Activated T-cell treated with anti-CD3 and anti-CD28 coated beads, Interleukin-2, amount 50 U/mL, for 24 hours (primary cell): ENCODE data around the gene MRPL55.
"Not testable (repeated sequence)": the region's sequence is repeated elsewhere in the genome, so short reads cannot be mapped to it uniquely, and the experiment has no call there.

Experiments used
- DNase-seq: peaks from one replicate; pipeline ENCODE4 v3.0.0-alpha.2; 2020
- H3K27ac Mint-ChIP-seq: 2 replicates; pipeline ENCODE4 v1.8.0; 2020; ENCODE audit warnings: mild to moderate bottlenecking, mixed read lengths
- H3K27me3 Mint-ChIP-seq: 2 replicates; pipeline ENCODE4 v1.8.0; 2020; ENCODE audit warnings: mixed read lengths
- H3K36me3 Mint-ChIP-seq: 2 replicates; pipeline ENCODE4 v1.8.0; 2020; ENCODE audit warnings: low read depth, mixed read lengths
- H3K4me1 Mint-ChIP-seq: 2 replicates; pipeline ENCODE4 v1.8.0; 2020; ENCODE audit warnings: low read depth, mixed read lengths
- H3K4me3 Mint-ChIP-seq: 2 replicates; pipeline ENCODE4 v1.8.0; 2020; ENCODE audit warnings: mild to moderate bottlenecking, moderate library complexity, mixed read lengths
- H3K9me3 Mint-ChIP-seq: 2 replicates; pipeline ENCODE4 v1.8.0; 2020; ENCODE audit warnings: mixed read lengths

MRPL55 gene

DNA sequence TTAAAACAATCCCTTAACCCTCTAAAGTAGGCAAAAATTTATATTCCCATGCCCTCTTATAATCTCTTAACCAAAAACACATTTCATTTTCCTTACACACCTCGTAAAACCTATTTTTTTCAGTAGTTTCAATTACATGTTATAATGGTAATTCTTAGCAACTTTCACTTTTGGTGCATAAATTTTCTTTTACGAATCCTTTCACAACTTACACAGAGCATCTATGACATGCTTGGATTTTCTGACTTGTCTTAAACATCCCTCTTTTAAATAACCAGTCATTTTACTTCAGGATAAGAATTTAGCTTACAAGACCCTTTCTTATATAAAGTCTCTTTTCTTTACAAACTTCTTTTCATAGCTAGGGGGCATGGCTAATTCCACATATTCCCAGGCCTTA is 8.9 kb upstream of the MRPL55 start:
- peaks cover 3% of the 10 kb centered on the region for H3K9me3 Mint-ChIP-seq
- no peak overlapping the region for H3K4me3 Mint-ChIP-seq
- H3K27ac Mint-ChIP-seq = no peak overlapping the region
- H3K27me3 Mint-ChIP-seq = no peaks in the 10 kb centered on the region
- peaks cover 7% of the 10 kb centered on the region for H3K4me1 Mint-ChIP-seq
- no peak for DNase-seq
- H3K36me3 Mint-ChIP-seq = peaks cover 3% of the 10 kb centered on the region

DNA sequence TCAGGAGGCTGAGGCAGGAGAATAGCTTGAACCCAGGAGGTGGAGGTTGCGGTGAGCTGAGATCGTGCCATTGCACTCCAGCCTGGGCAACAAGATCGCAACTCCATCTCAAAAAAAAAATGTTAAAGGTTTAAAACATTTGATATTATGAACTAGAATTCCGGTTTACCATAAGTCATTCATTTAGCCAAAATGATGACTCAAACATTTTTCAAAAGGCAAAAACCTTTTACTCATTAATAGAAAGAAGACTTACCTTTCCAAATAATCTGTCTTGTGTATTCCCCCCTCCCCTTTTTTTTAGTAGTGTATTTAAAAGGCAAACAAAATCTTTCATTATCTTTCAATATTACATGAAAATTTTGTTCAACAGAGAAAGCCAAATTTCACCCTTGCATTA is 8.2 kb upstream of the MRPL55 start:
- no peak for DNase-seq
- Mint-ChIP-seq H3K27me3 (no peaks in the 10 kb centered on the region), H3K9me3 (peaks cover 3% of the 10 kb centered on the region), H3K4me3 (no peak overlapping the region), H3K36me3 (peaks cover 3% of the 10 kb centered on the region), H3K4me1 (peaks cover 7% of the 10 kb centered on the region), H3K27ac (no peak overlapping the region)

DNA sequence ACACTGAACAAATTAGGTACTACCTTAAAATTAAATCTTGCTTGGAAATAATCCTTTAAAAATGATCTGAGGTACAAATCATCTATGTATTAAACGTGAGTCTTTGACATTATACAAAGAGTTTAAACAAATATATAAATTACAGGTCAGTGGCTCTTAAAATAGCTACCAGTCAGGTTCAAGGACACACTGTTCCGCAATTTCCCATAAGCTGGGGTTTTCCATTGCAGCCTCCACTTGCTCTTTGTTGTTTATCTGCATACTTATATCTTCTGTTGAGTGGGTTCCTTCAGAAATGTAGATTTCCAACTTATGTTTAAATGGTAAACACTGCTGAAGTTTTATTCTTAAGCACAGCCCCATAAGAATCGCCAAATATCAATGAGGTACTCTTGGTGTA is 5.7 kb upstream of the MRPL55 start:
- Mint-ChIP-seq H3K36me3 (peaks cover 3% of the 10 kb centered on the region), H3K4me1 (peaks cover 5% of the 10 kb centered on the region), H3K27ac (no peak overlapping the region), H3K9me3 (peaks cover 3% of the 10 kb centered on the region), H3K27me3 (no peaks in the 10 kb centered on the region), H3K4me3 (no peak overlapping the region)
- no peak for DNase-seq

DNA sequence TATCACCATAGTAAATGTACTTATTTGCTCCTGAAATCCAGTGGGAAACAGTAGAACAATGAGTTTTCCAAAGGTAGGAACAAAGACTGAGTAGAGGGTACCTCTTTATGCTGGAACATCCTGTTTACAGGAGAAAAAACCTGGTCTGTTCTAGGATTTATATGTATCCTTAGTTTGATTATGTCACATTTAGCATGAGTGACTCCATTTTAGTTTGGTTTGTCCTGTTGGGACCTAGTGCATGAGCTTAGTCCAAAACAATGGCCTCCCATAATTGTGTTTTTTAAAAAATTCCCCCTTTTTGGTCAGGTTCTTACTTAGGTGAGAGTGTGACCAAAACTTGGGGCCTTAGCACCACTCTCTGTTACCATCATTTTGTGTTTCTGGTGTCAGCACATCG is 3.5 kb upstream of the MRPL55 start:
- H3K4me3 Mint-ChIP-seq = no peak overlapping the region
- H3K4me1 Mint-ChIP-seq = peaks cover 18% of the 10 kb centered on the region
- H3K36me3 Mint-ChIP-seq = peaks cover 14% of the 10 kb centered on the region
- H3K27me3 Mint-ChIP-seq = no peaks in the 10 kb centered on the region
- H3K27ac Mint-ChIP-seq = no peak overlapping the region
- no peaks in the 10 kb centered on the region for H3K9me3 Mint-ChIP-seq
- no peak for DNase-seq

DNA sequence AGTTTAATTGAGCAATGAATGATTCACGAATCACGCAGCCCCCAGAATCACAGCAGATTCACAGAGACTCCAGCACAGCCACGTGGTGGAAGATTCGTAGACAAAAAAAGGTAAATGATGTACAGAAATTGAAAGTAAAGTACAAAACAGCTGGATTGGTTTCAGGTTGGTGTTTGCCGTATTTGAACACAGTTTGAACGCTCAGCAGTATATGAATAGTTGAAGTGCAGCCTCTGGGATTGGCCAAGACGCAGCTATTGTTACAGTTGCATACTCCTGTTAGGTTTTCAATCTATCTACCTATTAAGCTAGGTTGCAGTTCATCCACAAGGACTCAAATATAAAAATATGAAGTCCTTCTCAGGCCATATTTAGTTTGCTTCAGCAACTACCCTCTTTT is 3.1 kb upstream of the MRPL55 start:
- peaks cover 18% of the 10 kb centered on the region for H3K36me3 Mint-ChIP-seq
- no peaks in the 10 kb centered on the region for H3K9me3 Mint-ChIP-seq
- H3K27ac Mint-ChIP-seq = no peak overlapping the region
- peaks cover 20% of the 10 kb centered on the region for H3K4me1 Mint-ChIP-seq
- no peak for DNase-seq
- H3K4me3 Mint-ChIP-seq = no peak overlapping the region
- H3K27me3 Mint-ChIP-seq = no peaks in the 10 kb centered on the region

DNA sequence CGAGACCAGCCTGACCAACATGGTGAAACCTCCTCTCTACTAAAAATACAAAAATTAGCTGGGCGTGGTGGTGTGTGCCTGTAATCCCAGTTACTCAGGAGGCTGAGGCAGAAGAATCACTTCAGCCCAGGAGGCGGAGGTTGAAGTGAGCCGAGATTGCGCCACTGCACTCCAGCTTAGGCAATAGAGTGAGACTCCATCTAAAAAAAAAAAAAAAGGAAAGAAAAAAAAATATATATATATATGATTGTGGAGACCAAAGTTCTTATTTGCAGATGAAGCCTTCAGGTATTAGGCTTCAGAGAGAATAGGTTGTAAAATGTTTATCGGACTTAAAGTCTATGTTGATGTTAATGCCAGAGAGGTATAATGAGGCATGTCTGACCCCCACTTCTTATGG is 2.2 kb upstream of the MRPL55 start:
- H3K27ac Mint-ChIP-seq, H3K9me3 Mint-ChIP-seq, H3K27me3 Mint-ChIP-seq, H3K4me3 Mint-ChIP-seq, DNase-seq: not testable (repeated sequence)
- Mint-ChIP-seq H3K4me1 (peaks cover 21% of the 10 kb centered on the region), H3K36me3 (peaks cover 26% of the 10 kb centered on the region)

DNA sequence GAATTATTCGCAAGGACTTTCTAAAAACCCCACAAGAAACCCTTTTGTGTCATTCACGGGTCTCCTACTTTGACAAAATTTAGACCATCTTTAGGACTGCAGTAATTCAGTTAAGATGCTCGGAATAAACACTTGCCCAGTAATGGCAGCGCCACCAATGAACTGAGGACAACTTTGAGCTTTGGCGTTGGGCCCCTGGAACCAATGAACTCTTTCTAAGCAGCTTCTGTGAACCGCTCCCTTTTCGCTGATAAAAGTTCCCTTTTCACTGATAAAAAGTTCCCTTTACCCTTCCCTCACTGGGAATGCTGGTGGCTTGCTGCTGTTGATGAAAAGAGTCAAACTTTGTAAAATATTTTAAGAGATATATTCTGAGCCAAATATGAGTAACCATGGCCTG is 1.5 kb upstream of the MRPL55 start:
- DNase-seq = no peak
- Mint-ChIP-seq H3K27me3 (no peaks in the 10 kb centered on the region), H3K36me3 (peaks cover 34% of the 10 kb centered on the region), H3K4me1 (peaks cover 22% of the 10 kb centered on the region), H3K9me3 (no peaks in the 10 kb centered on the region), H3K4me3 (peak overlapping the region; percentile 92), H3K27ac (peak overlapping the region; percentile 35)

DNA sequence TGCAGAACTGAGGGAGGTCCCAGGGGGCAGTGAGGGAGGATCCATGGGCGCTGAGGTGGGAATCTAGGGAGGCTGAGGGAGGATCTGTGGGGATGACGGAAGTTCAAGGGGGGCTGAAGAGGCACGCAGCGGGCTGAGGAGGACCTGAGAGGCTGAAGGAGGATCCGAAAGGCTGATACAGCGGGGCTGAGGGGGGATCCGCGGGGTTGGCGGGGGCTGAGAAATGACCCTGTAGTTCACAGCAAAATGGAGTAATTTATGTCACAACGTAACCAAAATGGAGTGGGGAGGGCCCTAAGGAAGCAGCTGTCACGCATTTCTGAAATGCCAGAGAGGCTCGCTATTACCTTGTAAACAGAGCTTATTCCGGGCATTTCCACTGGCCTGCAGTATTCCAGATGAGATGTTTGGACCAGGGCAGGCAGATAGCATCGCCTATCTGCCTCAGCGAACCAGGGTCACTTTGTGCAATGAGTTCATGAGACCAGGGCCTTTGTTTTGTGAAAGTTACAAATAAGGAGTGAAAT is 926 bp upstream of the MRPL55 start:
- peak overlapping the region; percentile 95 for H3K27ac Mint-ChIP-seq
- peaks cover 39% of the 10 kb centered on the region for H3K36me3 Mint-ChIP-seq
- no peaks in the 10 kb centered on the region for H3K27me3 Mint-ChIP-seq
- no peak for DNase-seq
- peaks cover 22% of the 10 kb centered on the region for H3K4me1 Mint-ChIP-seq
- no peaks in the 10 kb centered on the region for H3K9me3 Mint-ChIP-seq
- H3K4me3 Mint-ChIP-seq = peak overlapping the region; percentile 92

DNA sequence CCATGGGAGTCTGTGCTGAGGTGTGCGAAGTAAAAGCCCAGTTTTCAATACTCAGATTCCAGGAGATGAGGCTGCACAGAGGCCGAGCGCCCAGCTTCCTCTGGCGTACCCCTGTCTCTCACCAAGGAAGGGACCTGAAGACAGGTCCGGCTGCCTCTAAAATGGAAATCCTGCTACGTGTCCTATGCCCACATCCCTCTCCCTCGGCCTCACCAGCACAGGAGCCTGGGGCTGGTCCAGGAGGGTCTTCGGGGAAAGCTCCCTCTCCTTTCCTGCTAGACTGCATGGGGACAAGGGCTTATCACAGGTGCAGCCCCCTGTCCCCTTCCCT is 392 bp downstream of the MRPL55 start:
- Mint-ChIP-seq H3K4me1 (peaks cover 35% of the 10 kb centered on the region), H3K9me3 (no peaks in the 10 kb centered on the region), H3K4me3 (peak overlapping the region; percentile 92), H3K27me3 (no peaks in the 10 kb centered on the region), H3K36me3 (peaks cover 44% of the 10 kb centered on the region), H3K27ac (peak overlapping the region; percentile 95)
- DNase-seq = no peak

DNA sequence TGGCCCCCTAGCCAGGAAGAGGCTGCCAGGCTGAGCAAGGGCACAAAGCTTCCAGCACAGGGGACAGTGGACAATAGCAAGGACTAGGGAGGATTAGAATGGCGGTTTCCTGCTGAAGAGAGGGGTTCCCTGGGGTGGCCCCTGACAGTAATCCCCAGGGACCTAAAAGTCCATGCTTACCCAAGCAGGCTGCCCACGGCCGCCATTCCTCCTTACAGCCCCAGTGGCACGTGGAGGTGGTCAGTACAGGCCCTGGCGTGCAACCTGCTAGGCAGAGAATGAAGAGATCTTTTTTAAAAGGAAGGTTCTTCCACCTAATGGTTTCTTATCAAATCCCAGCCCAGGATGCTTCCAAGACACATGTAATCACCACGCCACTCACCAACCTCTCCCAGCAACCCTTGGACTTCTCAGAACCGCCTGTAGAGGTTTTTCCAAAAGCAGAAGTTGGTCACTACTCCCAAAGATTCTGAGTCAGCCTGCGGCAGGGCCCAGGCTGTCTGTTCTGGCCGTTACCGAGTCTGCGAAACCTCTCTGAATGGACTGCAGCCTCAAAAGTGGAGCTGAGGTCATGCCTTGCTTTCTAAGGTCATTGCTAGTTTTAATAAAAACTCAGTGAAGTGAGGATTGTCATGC is 926 bp downstream of the MRPL55 start:
- Mint-ChIP-seq H3K4me3 (peak overlapping the region; percentile 92), H3K27ac (peak overlapping the region; percentile 95), H3K27me3 (no peaks in the 10 kb centered on the region), H3K4me1 (peaks cover 40% of the 10 kb centered on the region), H3K36me3 (peaks cover 49% of the 10 kb centered on the region), H3K9me3 (no peaks in the 10 kb centered on the region)
- DNase-seq = no peak

DNA sequence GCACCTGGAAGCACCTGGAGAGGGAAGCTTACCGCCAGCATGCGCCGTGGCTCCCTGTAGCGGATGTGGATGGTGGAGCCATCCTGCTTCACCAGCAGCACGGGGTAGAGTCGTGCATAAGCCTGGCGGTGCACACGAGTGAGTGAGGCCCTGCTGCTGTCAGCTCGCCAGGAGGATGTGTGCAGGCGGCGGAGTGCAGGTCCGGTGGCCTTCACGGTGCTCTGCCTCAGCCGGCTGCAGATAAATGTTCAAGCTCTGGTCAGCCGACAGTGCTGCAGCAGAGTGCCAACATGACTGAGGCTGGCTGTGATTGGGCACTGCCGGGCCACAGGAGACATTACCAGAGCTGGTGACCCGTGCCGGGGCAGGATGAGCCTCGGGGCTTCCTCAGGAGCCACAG is 1.5 kb downstream of the MRPL55 start:
- no peak for DNase-seq
- Mint-ChIP-seq H3K36me3 (peaks cover 51% of the 10 kb centered on the region), H3K27me3 (no peaks in the 10 kb centered on the region), H3K27ac (peak overlapping the region; percentile 95), H3K9me3 (no peaks in the 10 kb centered on the region), H3K4me1 (peaks cover 41% of the 10 kb centered on the region), H3K4me3 (peak overlapping the region; percentile 92)

DNA sequence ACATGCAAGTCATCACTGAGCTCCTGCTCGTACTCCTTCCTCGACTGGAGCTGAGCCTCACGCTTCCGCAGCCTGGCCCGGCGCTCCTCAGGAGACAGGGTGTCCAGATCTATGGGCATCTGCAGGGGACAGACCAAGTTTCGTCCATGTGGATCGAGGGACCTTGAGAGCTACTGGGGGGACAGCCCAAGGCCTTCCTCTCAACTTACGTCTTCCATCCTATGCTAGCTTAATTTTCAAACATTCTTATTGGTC is 2.4 kb downstream of the MRPL55 start:
- Mint-ChIP-seq H3K4me3 (peak overlapping the region; percentile 23), H3K27ac (peak overlapping the region; percentile 70), H3K4me1 (peaks cover 41% of the 10 kb centered on the region), H3K36me3 (peaks cover 52% of the 10 kb centered on the region), H3K9me3 (no peaks in the 10 kb centered on the region), H3K27me3 (no peaks in the 10 kb centered on the region)
- no peak for DNase-seq

DNA sequence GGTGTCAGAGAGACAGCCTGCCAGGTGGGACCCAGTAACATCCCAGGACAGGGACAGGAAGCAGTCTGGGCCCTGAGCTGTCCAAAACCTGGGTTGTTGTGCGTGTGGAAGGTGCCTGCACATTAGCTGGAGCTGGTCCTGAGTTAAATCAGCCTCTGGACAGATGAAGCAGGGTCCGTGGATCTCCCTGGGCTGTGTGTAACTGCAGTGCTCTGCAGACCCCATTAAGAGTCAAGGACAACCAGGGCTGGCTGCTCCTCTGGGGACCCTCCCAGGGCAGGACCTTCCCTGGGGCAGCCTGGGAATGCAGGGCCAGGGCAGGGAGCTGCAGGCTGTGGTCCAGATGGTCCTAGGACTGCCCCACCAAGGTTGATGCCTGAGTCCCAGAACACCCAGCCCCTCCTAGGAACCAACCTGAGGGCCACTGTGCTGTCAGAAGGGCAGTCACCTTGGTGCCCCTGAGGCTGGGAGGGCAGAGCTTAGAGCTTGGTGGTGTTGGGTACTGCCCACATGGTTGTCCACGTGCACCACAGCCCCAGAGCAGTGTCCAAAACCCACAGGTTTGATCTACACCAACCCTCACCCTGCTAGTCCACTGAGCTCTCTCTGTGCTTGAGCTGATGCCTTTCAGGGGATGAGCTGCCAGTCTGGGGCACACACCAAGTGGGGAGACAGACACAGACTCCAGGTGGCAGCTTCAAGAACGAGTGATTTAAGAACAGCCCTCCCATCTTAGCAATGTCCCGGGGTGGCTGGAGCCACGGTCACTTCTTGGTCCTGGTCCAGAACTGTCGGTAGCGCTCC is 2.9 kb downstream of the MRPL55 start:
- Mint-ChIP-seq H3K27ac (peak overlapping the region; percentile 70), H3K4me3 (peak overlapping the region; percentile 23), H3K4me1 (peaks cover 46% of the 10 kb centered on the region), H3K27me3 (no peaks in the 10 kb centered on the region), H3K36me3 (peaks cover 57% of the 10 kb centered on the region), H3K9me3 (no peaks in the 10 kb centered on the region)
- no peak for DNase-seq

DNA sequence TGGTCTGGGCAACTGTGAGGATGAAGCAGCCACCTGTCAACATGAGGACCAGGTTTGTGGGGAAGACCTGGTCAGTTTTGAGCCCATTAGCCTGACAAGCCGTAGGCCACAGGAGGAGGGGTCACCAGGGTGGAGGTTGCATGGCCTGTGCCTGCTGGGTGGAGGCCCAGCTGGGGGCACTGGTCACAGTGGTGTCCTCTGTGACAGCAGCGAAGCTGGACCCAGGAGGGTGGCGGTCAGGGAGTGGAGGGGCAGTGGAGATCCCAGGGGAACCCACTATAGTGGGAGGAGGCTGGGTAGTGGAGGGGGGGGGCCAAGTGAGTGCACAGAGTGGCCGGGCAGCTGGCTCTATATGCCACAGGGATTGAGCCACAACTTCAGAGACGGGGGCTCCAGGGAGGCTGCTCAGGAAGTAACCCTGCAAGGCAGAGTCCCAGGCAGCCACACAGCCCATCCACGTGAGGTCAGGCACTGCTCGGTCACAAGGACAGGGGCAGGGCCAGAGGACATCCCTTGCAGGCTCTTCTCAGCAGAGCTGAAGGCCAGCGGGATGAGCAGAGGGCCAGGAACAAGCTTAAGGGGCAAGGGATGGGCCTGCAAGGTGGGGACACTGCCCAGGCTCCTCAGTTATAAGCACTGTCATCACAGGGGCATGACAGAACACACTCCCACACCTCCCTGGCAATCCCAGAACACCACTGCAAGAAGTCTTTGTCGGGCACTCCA is 3.7 kb downstream of the MRPL55 start:
- peaks cover 48% of the 10 kb centered on the region for H3K4me1 Mint-ChIP-seq
- peak overlapping the region; percentile 45 for H3K27ac Mint-ChIP-seq
- no peak overlapping the region for H3K4me3 Mint-ChIP-seq
- no peaks in the 10 kb centered on the region for H3K9me3 Mint-ChIP-seq
- peaks cover 65% of the 10 kb centered on the region for H3K36me3 Mint-ChIP-seq
- H3K27me3 Mint-ChIP-seq = no peaks in the 10 kb centered on the region
- no peak for DNase-seq
